Measurements from ENCODE around the gene RPS5. TPM values are rescaled to one million over a fixed set of nuclear protein-coding genes. Genes with fewer than 3 reads are reported as not detected.
A peak's percentile ranks its signal among the peaks of the same experiment; 100 is the strongest.
"Not testable (repeated sequence)": the region's sequence is repeated elsewhere in the genome, so short reads cannot be mapped to it uniquely, and the experiment has no call there.

The RPS5 gene
- total RNA-seq, 1 experiment from 2014 or later: 1,982 TPM

- ATAC-seq (no peak), DNase-seq (ENCODE audit: low read depth, low spot score) (no peak)
- Histone ChIP-seq H3K27ac (ENCODE audit: low read depth, low read length) (no peak overlapping the region), H2AFZ (ENCODE audit: low read depth, low read length, poor library complexity, severe bottlenecking) (no peak overlapping the region), H3K4me2 (ENCODE audit: low read length) (no peak overlapping the region), H3K79me2 (ENCODE audit: insufficient read depth, low read length) (no peaks in the 10 kb centered on the region), H3K4me1 (ENCODE audit: control insufficient read depth in 1 of 2, insufficient read depth in 2 of 2, low read length in 2 of 2) (peaks cover 3 to 9% of the 10 kb centered on the region in 2 experiments), H3K9me3 (ENCODE audit: control insufficient read depth in 1 of 2, insufficient read depth in 1 of 2, low read depth in 1 of 2, low read length in 2 of 2) (no peaks in the 10 kb centered on the region), H3K9ac (ENCODE audit: low read length) (no peak overlapping the region), H3K4me3 (replicated peaks in 1 of 2; ENCODE audit: low read depth in 1 of 2, low read length in 2 of 2) (no peak overlapping the region), H4K20me1 (ENCODE audit: insufficient read depth) (no peaks in the 10 kb centered on the region), H3K9me2 (ENCODE audit: insufficient read depth) (no peaks in the 10 kb centered on the region), H3K36me3 (ENCODE audit: control insufficient read depth in 1 of 2, insufficient read depth in 2 of 2, low read length in 2 of 2) (no peaks in the 10 kb centered on the region), H3K27me3 (ENCODE audit: insufficient read depth, low read length) (no peaks in the 10 kb centered on the region)
- BruUV-seq (replicated peaks): no TSS peak
- ChIA-PET POLR2A (interaction anchor here (1.1 kb wide), 1 partner anchor 11 kb away, joined by 8 read pairs; the partner anchor contains the start of gene ZNF497), CTCF (no interaction called here), RAD21 (ENCODE audit: low non-redundant PET in 1 of 2, low total read pairs in 2 of 2, uncharacterized antibody in 2 of 2, unreplicated experiment in 2 of 2) (no interaction called here)
- intact Hi-C loops (cut with micrococcal nuclease): no loop called here
- no peak for TF ChIP-seq SP1 (IDR thresholded peaks at IDR 0.05; ENCODE audit: low read depth)
- TF ChIP-seq CBX3 (IDR thresholded peaks at IDR 0.05; ENCODE audit: low read depth): no peak
- no peak for TF ChIP-seq ZFX (IDR thresholded peaks at IDR 0.05)
- TF ChIP-seq POLR2A (IDR thresholded peaks at IDR 0.05; ENCODE audit: borderline replicate concordance, extremely low read depth, insufficient read depth, insufficient read length): no peak
- no peak for TF ChIP-seq EZH2 (IDR thresholded peaks at IDR 0.05)
- TF ChIP-seq RAD21 (IDR thresholded peaks at IDR 0.05; ENCODE audit: low read depth): no peak
- no peak for TF ChIP-seq ZNF274 (IDR thresholded peaks at IDR 0.05; ENCODE audit: low read depth, low read length)
- TF ChIP-seq JUND (IDR thresholded peaks at IDR 0.05): no peak
- TF ChIP-seq ELF1 (IDR thresholded peaks at IDR 0.05; ENCODE audit: borderline replicate concordance, low read depth): no peak
- TF ChIP-seq YY1 (IDR thresholded peaks at IDR 0.05; ENCODE audit: extremely low read depth, insufficient replicate concordance, low read depth, low read length): no peak
- TF ChIP-seq, protein P1, sequence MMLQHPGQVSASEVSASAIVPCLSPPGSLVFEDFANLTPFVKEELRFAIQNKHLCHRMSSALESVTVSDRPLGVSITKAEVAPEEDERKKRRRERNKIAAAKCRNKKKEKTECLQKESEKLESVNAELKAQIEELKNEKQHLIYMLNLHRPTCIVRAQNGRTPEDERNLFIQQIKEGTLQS (IDR thresholded peaks at IDR 0.05): no peak
- no peak for TF ChIP-seq REST (IDR thresholded peaks at IDR 0.05; ENCODE audit: low read depth)
- no peak for TF ChIP-seq POLR2AphosphoS5 (IDR thresholded peaks at IDR 0.05; ENCODE audit: low read depth, low read length)
Measured at GRCh38 chr19:58374200-58374599, 12.9 kb upstream of the RPS5 start.

DNA sequence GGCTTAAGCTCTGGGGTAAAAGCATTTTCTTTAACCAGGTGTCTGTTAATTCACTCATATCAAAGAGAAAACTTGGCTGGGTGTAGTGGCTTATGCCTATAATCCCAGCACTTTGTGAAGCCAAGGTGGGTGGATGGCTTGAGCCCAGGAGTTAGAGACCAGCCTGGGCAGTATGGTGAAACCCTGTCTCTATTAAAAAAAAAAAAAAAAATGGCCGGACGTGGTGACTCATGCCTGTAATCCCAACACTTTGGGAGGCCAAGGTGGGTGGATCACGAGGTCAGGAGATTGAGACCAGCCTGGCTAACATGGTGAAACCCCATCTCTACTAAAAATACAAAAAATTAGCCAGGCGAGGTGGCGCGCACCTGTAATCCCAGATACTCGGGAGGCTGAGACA lies 10.3 kb upstream of the RPS5 start:
- DNase-seq (ENCODE audit: low read depth, low spot score); H3K36me3 ChIP-seq (ENCODE audit: control insufficient read depth in 1 of 2, insufficient read depth in 2 of 2, low read length in 2 of 2); H3K4me3 ChIP-seq (replicated peaks in 1 of 2; ENCODE audit: low read depth in 1 of 2, low read length in 2 of 2); intact Hi-C loops (cut with micrococcal nuclease); H3K9me2 ChIP-seq (ENCODE audit: insufficient read depth); BruUV-seq (replicated peaks); H3K9ac ChIP-seq (ENCODE audit: low read length); H3K9me3 ChIP-seq (ENCODE audit: control insufficient read depth in 1 of 2, insufficient read depth in 1 of 2, low read depth in 1 of 2, low read length in 2 of 2); H3K27me3 ChIP-seq (ENCODE audit: insufficient read depth, low read length); H4K20me1 ChIP-seq (ENCODE audit: insufficient read depth); ATAC-seq; H3K27ac ChIP-seq (ENCODE audit: low read depth, low read length); CTCF ChIA-PET; H2AFZ ChIP-seq (ENCODE audit: low read depth, low read length, poor library complexity, severe bottlenecking); H3K79me2 ChIP-seq (ENCODE audit: insufficient read depth, low read length): not testable (repeated sequence)
- Histone ChIP-seq H3K4me1 (ENCODE audit: control insufficient read depth in 1 of 2, insufficient read depth in 2 of 2, low read length in 2 of 2) (peaks cover 3 to 21% of the 10 kb centered on the region in 2 experiments), H3K4me2 (ENCODE audit: low read length) (peak overlapping the region; percentile 53; the same call in 1 of the 2 replicates)
- POLR2A ChIA-PET: interaction anchor here (1.2 to 1.9 kb wide), 2 partner anchors 13 to 32 kb away, joined by 5 to 6 read pairs; partner anchors contain the start of genes ZNF497 and ZNF584
- RAD21 ChIA-PET (ENCODE audit: low non-redundant PET in 1 of 2, low total read pairs in 2 of 2, uncharacterized antibody in 2 of 2, unreplicated experiment in 2 of 2): interaction anchor here in 1 of 2 experiments (0.6 kb wide), 1 partner anchor 27 kb away, joined by 3 read pairs; no protein-coding TSS in a partner anchor
